ENCODE results near the gene CASP9.

The CASP9 gene

GRCh38 chr1:15524021-15524282 is at the start of gene CASP9:
Gene CASP9 (minus strand): TSS chr1:15524215. CDS start chr1:15524200, 15 bp downstream.
- DNase-seq: no peak

DNA sequence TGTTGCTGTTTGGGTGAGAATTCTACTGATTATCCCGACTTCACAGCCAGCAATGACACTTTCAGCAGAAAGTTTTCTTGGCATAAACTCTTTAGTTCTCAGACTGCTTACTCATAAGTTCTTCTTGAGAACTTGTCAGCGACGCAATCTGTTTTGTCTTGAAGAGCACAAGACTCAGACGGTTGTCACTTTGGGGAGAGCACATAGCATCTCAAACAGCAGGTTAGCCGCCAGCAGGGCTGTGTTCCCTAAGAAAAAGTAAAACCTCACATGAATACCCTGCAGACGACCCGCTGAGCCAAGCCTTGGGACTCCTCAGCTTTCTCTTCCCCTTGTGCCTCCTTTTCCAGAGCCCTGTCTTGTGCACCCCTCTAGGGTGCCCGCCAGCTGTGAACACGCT is 49.5 kb upstream of the CASP9 start:
- no peak for DNase-seq

- no peak for DNase-seq
Measured at GRCh38 chr1:15571266-15571665, 47.3 kb upstream of the CASP9 start.

- DNase-seq: no peak
Measured at GRCh38 chr1:15570861-15571260, 46.8 kb upstream of the CASP9 start.

- no peak for DNase-seq
Measured at GRCh38 chr1:15568387-15569073, 44.5 kb upstream of the CASP9 start.

GRCh38 chr1:15559189-15559810 is 35.3 kb upstream of the CASP9 start:
- DNase-seq: no peak

- DNase-seq: no peak
Measured at GRCh38 chr1:15558516-15558915, 34.5 kb upstream of the CASP9 start.

DNA sequence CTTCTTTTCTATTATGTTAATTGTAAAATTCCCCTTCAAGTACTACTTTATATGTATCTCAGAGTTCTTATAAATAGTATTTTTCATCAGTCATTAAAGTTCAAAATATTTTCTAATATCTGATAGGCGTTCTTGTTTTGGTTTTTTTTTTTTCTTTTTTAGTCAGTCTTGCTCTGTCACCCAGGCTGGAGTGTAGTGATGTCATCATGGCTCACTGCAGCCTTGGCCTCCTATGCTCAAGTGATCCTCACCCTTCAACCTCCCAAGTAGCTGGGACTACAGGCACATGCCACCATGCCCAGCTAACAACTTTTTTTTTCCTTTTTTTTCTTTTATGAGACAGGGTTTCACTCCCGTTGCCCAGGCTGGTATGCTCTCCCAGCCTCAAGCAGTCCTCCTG is 33.6 kb upstream of the CASP9 start:
- DNase-seq: no peak

GRCh38 chr1:15557008-15557407 is 33.0 kb upstream of the CASP9 start:
- no peak for DNase-seq

DNA sequence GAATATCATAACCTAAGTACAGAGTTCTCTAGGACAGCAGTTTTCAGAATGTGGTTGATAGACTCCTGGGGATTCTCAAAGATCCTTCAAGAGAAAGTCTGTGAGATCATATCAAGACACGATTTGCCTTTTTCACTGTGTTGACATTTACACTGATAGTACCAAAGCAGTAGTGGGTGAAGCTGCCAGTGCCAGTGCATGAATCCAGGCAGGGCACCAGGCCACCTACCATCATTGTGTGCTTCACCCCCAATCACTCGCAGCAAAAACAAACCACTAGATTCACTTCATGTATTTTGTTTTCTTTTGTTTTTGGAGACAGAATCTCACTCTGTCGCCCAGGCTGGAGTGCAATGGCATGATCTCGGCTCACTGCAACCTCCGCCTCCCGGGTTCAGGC is 26.6 kb upstream of the CASP9 start:
- no peak for DNase-seq

GRCh38 chr1:15546641-15547040 is 22.6 kb upstream of the CASP9 start:
- no peak for DNase-seq

- no peak for DNase-seq
Measured at GRCh38 chr1:15543589-15544568, 19.9 kb upstream of the CASP9 start.

- no peak for DNase-seq
Measured at GRCh38 chr1:15543251-15543588, 19.2 kb upstream of the CASP9 start.

DNA sequence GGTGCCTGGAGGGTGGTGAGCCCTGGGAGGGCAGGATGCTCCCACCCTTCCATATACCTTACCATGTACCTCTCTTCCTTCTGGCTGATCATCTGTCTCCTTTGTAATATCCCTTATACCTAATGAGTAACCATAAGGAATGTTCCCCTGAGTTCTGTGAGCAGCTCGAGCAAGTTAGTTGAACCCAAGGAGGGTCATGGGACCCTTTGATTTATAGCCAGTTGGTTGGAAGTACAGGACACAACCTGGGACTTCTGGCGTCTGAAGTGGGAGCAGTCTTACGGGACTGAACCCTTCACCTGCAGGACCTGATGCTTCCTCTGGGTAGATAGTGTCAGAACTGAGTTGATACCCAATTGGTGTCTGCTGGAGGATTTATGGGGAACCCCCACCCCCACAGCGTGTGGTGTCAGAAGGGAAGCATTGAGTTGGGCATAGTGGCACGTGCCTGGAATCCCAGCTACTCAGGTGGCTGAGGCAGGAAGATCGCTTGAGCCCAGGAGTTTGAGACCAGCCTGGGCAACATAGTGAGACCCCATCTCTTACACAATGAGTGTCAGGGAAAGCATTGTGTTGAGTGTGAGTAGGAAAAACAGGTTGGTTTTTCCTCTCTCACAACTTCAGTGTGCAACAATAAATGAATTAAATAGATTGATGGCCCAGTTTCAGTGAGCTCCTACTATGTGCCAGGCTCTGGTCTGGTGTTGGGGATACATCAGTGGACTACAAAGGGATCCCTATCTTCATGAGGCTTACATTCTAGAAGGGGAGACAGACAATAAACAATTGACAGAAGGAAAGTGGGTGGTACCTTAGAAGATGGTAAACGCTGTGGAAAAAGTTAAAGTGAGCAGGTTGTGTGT is 18.6 kb upstream of the CASP9 start:
- no peak for DNase-seq

DNA sequence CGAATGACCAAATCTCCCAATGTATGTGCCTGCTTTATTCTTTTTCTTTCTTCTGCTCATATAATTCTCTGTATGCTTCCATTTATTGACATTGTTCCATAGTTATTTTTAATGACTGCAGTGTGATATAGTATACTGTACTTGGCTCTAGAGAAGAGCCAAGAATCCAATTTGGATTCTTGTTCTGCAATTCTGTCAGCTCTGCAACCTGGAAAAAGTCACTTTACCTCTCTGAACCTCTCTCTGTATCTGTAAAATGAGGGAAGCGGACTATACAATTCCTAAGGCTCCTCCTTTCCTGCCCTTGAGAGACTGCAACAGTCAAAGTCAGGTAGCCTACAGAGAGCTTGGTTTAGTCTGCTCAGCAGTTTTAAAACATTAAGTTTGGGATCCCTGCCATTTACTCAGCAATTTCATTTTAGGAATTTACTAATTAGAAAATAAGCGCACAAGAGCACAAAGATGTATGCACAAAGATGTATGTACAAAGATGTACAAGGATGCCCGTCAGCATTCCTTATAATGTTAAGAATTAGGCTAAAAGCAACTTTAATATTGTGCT is 17.3 kb upstream of the CASP9 start:
- no peak for DNase-seq

- no peak for DNase-seq
Measured at GRCh38 chr1:15540186-15540585, 16.2 kb upstream of the CASP9 start.

- no peak for DNase-seq
Measured at GRCh38 chr1:15538771-15539170, 14.8 kb upstream of the CASP9 start.

DNA sequence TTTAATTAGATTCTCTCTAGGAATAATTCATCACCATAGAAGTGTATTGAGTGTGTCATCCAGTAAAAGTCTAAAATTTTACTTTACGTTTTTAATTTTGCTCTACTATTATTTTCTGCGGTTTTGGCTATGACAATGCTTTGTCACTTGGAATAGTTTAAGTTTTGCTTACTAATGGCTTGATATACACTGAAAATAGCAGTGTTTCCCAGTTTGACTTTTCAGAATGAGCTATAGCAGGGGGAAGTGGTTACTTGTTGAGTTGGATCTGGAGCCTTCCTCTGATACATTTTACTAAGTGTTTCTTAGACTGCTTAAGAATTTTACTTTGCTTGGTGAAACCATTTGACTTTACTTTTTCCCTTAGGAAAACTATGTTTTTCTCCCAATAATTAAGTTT is 7.7 kb upstream of the CASP9 start:
- DNase-seq: no peak

DNA sequence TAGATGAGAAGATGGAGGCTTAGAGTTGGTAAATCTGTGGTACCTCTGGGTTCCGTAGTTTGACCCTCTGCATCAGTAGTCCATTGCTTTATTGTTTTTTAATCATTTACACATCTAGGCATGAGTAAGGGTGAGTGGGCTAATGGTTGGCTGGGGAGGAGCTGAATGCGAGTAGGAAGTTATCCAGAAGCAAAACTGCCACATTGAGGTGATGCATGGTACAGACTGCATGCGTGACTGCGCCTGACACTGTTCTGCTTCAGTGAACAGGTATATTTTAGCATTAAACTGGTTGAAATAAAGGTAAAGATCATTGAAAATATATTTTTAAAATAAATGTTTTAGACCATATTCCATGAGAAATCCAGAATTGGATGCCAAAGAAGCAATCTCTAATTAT is 7.0 kb upstream of the CASP9 start:
- no peak for DNase-seq

DNA sequence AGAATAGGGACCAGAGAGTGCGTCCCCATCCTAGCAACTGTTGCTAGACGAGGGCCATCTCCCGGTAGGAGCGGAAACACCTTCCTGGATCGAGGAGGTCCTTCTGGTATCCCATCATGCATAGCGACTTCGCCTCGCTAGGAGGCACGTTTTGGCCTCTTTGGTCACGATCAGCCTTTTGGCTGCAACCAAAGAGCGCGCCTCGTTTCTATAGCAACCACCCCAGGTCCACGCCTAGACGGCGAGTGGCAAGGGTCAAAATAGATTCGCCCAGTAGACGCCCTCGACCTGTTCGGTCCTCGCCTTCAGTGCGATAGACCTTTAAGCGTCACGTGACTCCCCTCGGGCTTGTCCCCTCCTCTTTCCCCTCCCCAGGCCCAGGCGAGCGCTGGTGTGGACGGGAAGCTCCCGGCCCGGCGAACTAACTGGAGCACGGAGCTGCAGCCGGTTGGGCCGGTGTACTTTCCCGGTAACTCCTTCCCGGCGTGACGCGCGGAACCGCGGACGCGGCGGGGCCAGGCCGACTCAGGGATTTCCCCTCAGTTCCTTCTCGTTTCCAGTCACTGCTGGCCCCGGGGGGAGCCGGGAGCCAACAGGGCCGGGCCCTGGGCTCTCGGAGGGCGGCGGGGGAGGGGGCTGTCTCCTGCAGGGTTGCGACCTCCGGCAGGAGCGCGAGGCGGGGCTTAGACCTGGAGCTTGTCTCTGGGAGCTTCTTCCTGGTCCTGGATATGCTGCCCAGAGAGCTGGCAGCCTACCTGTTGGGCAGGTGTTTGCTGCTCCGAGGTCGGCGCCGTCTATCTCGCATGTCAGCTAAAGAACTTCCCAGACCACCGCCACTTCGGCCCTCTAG is 2.7 kb upstream of the CASP9 start, which contains the start of gene DNAJC16:
Gene DNAJC16, plus strand, starts transcription at position 359 of the 850 bp plus-strand sequence. CDS start 2,258 bp downstream, outside the sequence.
- DNase-seq: peak; percentile 100

DNA sequence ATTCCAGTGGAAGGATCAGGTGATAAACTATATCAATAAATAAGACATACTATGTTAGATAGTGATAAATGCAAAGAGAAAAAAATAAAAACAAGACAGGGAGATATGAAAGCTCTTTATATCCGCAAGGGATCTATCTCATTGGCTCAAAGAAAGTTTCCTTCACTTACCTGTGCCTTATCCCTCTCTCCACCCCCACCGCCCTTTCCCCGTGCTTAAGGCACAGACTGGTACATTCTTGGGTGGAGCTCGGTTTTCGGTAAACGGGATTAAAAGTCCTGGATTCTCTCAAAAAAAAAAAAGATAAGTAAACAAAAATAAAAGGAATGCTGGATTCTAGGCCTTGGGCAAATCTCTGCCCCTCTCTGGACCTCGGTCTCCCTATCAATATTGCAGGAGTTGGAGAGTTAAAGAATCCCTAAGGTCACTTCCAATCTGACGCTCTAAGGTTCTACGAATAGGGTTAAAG is 2.0 kb upstream of the CASP9 start:
- DNase-seq: peak; percentile 26

Measured in RPMI8226 (cell line).